ENCODE data around the gene NXF2B.
"Not testable (repeated sequence)": the region's sequence is repeated elsewhere in the genome, so short reads cannot be mapped to it uniquely, and the experiment has no call there.

NXF2B gene, protein sequence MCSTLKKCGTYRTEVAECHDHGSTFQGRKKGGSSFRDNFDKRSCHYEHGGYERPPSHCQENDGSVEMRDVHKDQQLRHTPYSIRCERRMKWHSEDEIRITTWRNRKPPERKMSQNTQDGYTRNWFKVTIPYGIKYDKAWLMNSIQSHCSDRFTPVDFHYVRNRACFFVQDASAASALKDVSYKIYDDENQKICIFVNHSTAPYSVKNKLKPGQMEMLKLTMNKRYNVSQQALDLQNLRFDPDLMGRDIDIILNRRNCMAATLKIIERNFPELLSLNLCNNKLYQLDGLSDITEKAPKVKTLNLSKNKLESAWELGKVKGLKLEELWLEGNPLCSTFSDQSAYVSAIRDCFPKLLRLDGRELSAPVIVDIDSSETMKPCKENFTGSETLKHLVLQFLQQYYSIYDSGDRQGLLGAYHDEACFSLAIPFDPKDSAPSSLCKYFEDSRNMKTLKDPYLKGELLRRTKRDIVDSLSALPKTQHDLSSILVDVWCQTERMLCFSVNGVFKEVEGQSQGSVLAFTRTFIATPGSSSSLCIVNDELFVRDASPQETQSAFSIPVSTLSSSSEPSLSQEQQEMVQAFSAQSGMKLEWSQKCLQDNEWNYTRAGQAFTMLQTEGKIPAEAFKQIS

DNA sequence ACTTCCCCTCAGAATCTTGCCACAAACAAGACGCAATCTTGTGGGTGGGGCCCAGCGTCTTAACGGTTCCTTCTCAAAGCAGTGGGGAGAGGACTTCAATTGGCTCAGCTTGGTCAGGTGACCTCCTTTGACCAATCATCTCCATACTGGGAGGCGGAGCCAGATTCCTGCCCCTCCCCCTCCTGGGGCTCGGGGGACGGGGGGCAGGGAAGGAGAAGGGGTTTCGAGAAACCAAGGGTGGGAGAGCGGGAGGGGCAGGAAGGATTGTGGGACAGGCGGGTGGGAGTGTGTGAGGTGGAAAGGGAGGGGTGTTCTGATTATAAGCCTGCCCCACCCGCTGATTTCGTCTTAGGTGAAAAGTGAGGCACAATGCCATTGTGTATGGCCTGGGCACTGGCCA, at the start of gene NXF2B:
Gene NXF2B (minus strand): TSS at position 101 of the 400 bp plus-strand sequence. CDS start 59,972 bp downstream, outside the sequence.
- not testable (repeated sequence) for H3K4me3 Mint-ChIP-seq; ATAC-seq (ENCODE audit: low read depth); H3K9me3 Mint-ChIP-seq; DNase-seq (ENCODE audit: low spot score in 2 of 2); H3K36me3 Mint-ChIP-seq; H3K27me3 Mint-ChIP-seq; H3K4me1 Mint-ChIP-seq; H3K27ac Mint-ChIP-seq

DNA sequence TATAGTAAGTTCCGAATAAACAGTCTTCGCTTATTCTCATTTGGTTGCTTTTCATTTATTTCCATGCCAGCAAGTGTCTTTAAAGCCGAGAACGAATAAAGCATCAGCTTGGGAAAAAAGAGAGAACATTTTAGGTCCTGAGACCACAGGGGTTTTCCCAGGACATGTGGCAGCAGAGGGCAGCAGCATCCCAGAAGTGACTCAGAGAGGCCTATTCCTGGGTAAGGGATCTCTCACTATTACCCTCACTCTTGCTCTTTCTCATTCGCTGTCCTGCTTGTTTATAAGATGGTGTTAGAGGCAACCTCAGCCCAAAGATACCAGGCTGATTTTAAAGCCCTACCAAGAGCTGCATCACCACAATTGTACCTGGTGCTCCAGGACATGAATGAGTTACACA, 39.0 kb upstream of the NXF2B start:
- not testable (repeated sequence) for H3K27ac Mint-ChIP-seq; ATAC-seq (ENCODE audit: low read depth); H3K36me3 Mint-ChIP-seq; H3K4me3 Mint-ChIP-seq; H3K9me3 Mint-ChIP-seq; DNase-seq (ENCODE audit: low spot score in 2 of 2); H3K4me1 Mint-ChIP-seq; H3K27me3 Mint-ChIP-seq

DNA sequence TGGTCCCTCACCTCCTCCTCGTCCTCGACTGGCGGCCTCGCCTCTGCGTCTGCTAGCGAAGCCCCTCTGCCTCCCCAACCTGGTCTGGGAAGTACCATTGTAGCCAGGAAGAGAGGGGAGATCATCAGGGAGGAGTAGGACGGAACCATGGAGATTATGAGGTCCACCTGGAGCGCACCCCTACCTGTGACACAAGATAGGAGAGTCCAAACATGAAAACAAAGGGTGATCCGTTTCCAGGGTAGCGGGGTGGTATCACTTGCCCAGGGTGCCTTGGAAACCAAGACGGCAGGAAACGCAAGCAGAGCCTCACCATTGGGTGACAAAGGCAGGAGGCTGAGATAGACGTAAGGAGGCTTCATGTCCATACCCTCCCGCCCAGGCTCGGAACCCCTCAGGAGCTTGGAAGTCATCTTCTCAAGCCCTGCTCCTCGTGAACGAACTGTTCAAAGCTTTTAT, 32.0 kb upstream of the NXF2B start, which contains the start of gene TCP11X2:
Gene TCP11X2 (minus strand): TSS at position 51 of the 459 bp plus-strand sequence.
- not testable (repeated sequence) for H3K36me3 Mint-ChIP-seq; H3K27me3 Mint-ChIP-seq; H3K4me3 Mint-ChIP-seq; ATAC-seq (ENCODE audit: low read depth); H3K27ac Mint-ChIP-seq; H3K9me3 Mint-ChIP-seq; DNase-seq (ENCODE audit: low spot score in 2 of 2); H3K4me1 Mint-ChIP-seq

DNA sequence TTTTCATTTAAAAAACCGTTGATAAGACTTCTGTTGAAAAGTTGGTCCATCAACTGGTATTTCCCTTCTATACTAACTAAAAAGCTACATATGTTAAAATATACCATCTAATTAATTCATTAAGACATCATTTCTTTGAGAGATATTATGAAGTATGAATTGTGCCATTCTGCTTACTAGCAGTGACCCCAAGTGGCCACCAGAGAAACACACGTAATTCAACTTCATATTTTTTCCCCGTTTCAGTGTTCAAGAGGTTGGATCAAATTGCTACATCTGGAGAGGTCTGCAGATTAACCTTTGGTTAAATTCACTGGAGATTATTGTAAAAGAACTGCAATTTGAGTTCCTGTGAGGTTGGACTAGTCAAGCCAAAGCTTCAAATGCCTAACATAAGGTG, 30.4 kb upstream of the NXF2B start:
- not testable (repeated sequence) for H3K9me3 Mint-ChIP-seq; H3K4me3 Mint-ChIP-seq; ATAC-seq (ENCODE audit: low read depth); H3K27ac Mint-ChIP-seq; H3K36me3 Mint-ChIP-seq; DNase-seq (ENCODE audit: low spot score in 2 of 2); H3K27me3 Mint-ChIP-seq; H3K4me1 Mint-ChIP-seq

DNA sequence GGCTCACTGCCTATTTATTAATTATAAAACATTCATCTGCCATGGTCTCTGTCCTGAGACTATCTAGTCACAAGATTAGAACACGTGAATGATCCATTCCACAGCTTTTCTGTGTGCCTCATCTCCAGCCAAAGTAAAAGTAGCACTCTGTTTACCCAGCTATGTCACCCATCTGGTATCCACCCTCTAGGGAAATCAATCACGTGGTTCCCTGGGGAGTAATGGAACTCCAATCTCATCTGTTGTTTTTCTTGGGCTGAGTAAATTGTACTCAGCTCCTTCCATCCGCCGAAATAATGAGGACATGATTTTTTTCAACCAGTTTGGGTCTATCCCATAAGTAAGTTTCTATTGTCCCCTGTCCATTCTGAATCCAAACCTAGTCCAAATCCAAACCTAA, 18.8 kb upstream of the NXF2B start:
- H3K36me3 Mint-ChIP-seq; H3K4me3 Mint-ChIP-seq; H3K9me3 Mint-ChIP-seq; ATAC-seq (ENCODE audit: low read depth); H3K27me3 Mint-ChIP-seq; DNase-seq (ENCODE audit: low spot score in 2 of 2); H3K27ac Mint-ChIP-seq; H3K4me1 Mint-ChIP-seq: not testable (repeated sequence)

DNA sequence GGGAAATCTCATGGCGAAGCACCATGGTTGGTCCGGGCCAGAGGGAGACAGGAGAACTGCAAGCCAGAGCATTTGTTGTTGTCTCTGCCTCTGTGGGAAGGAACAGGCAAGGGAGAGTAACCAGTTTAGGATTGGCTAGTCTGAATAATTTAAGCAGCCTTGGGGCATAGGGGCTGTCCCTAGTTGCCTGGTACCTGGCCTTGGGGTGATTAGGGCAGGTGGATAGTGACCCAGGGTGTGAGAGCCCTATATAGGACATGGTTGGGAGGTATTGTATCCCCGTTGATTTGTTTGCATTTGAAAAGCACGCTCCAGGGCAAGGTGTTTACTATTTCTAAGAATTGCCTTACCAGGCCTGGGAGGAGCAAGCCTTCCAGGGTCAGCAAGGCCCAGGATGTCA, 25.3 kb downstream of the NXF2B start:
- not testable (repeated sequence) for H3K9me3 Mint-ChIP-seq; ATAC-seq (ENCODE audit: low read depth); H3K27me3 Mint-ChIP-seq; DNase-seq (ENCODE audit: low spot score in 2 of 2); H3K27ac Mint-ChIP-seq; H3K4me3 Mint-ChIP-seq; H3K4me1 Mint-ChIP-seq; H3K36me3 Mint-ChIP-seq

DNA sequence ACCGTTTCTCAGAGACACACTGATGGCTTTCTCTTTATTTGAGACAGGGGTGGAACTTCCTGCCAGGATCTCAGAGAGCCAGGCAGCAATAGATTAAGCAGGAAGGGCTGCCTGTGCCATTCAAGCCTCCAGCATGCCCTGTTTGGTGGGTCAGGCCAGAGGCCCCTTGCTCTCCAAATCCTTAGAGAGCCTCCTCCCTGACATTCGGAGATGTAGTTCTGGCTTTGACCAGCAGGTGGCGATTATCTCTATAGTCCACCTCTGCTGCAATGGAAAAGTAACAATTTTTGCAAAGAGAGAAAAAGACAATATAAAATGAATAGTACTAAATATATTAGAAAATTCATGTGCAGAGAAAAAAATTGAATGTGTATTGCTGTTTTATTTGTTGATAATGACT, 93.9 kb downstream of the NXF2B start:
- H3K9me3 Mint-ChIP-seq: no peaks in the 10 kb centered on the region

DNA sequence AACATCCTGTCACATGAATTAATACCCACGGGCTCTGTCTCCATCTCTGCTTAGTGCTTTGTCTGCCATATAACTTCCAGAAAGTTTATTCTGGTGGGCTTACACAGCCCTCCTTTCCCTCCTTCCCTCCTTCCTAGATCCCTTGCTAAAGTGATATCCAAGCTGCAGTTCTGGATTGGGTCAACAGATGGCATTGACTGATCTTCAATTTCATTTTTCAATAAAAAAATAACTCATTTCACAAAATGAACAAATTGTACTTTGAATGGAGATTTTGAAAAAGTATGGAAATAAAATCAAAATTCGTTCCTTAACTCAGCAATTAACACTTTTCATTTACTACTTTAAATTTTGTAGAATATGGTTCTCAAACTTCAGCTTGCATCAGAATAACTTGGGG, 97.9 kb downstream of the NXF2B start:
- no peaks in the 10 kb centered on the region for H3K4me1 Mint-ChIP-seq
- H3K27me3 Mint-ChIP-seq: peaks cover 1% of the 10 kb centered on the region
- no peak overlapping the region for H3K27ac Mint-ChIP-seq
- no peaks in the 10 kb centered on the region for H3K9me3 Mint-ChIP-seq
- DNase-seq (ENCODE audit: low spot score in 2 of 2) (no peak), ATAC-seq (ENCODE audit: low read depth) (no peak)
- no peak overlapping the region for H3K4me3 Mint-ChIP-seq
- no peaks in the 10 kb centered on the region for H3K36me3 Mint-ChIP-seq

More for the DNA sequence above, 93.9 kb downstream of the NXF2B start:
- no peak for ATAC-seq (ENCODE audit: low read depth)
- no peak overlapping the region for H3K27ac Mint-ChIP-seq
- no peaks in the 10 kb centered on the region for H3K36me3 Mint-ChIP-seq
- H3K4me1 Mint-ChIP-seq: no peaks in the 10 kb centered on the region
- no peak overlapping the region for H3K4me3 Mint-ChIP-seq
- H3K27me3 Mint-ChIP-seq: no peaks in the 10 kb centered on the region
- peak; percentile 37 to 70 for DNase-seq (ENCODE audit: low spot score in 2 of 2)

DNA sequence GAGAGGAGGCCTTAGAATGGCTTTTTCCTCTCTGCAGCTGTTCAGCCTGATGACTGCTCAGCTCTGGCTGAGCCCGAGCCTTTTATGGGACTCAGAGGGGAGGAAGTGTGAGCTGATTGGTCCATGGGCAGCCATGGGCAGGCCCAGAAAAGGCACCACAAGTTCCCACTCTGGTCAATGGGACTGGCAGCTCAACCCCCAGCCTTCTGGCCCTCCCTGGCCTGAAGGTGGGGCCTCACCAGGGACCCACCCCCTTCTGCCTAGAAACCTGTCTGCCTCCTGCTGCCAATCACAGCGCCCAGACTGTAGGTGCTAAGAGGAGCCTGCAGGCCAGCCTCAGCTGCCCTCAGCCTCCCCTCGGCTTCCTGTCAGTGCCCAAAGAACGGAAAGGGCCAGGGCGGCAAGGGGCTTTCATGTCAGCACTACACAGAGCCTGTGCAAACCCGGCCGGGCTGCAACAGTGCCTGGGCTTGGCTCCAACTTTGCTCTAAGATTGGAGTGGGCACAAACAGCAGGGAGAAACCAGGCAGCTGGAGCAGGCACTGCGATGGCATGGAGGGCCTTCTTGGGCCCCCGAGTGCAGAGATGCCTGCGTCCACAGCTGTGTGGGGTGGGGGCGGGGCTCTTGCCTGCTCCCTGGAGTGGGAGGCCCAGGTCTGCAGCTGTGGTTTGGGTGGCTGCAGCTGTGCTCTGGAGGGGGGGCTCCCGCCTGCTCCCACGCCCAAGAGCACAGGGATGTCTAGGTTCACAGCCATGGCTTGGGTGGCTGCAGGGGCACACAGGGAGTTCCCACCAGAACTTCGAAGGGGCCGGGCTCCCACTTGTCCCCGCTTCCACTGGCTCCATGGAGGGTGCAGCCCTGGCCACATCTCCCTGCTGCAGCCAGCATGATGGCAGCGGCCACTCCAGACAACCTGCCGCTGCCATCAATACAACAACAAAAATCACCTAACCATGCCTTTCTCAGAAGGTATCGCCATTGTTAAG, 100.2 kb downstream of the NXF2B start:
- no peaks in the 10 kb centered on the region for H3K4me1 Mint-ChIP-seq
- ATAC-seq (ENCODE audit: low read depth): peak; percentile 27
- no peak for DNase-seq (ENCODE audit: low spot score in 2 of 2)

DNA sequence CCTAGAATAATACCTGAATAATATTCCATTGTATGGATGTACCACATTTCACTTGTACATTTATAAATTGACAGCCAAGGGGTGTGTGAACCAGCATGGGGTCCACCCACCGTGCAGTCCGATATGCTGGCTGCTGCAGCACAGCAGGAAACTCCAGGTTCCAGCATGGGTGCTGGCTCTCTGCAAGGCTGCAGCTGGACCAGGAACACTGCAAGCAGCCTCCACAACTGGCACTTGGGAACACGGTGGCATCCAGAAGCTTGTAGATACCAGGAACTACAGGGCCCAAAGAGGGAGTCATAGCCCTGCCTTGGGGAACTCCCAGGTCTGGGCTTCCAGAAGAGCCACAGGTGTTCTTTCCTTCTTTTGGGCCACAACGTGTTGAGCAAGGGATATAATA, 101.6 kb downstream of the NXF2B start:
- H3K27ac Mint-ChIP-seq: no peak overlapping the region
- no peaks in the 10 kb centered on the region for H3K9me3 Mint-ChIP-seq
- DNase-seq (ENCODE audit: low spot score in 2 of 2): no peak
- no peaks in the 10 kb centered on the region for H3K4me1 Mint-ChIP-seq
- no peak overlapping the region for H3K4me3 Mint-ChIP-seq
- H3K27me3 Mint-ChIP-seq: peaks cover 1% of the 10 kb centered on the region
- no peaks in the 10 kb centered on the region for H3K36me3 Mint-ChIP-seq
- ATAC-seq (ENCODE audit: low read depth): no peak

More for the DNA sequence above, 100.2 kb downstream of the NXF2B start:
- no peaks in the 10 kb centered on the region for H3K36me3 Mint-ChIP-seq
- no peaks in the 10 kb centered on the region for H3K9me3 Mint-ChIP-seq
- H3K27ac Mint-ChIP-seq: no peak overlapping the region
- H3K4me3 Mint-ChIP-seq: no peak overlapping the region
- H3K27me3 Mint-ChIP-seq: peaks cover 1% of the 10 kb centered on the region

Data from memory B cell (primary cell).